Neural crest cell (in vitro differentiated cells): ENCODE results near the gene ABTB2. TPM values are rescaled to one million over a fixed set of nuclear protein-coding genes. Genes with fewer than 3 reads are reported as not detected.

Source experiments
- DNase-seq: peaks from one replicate; pipeline ENCODE4 v3.0.0; 2021; ENCODE audit warnings: low read depth, mixed read lengths, low spot score
- H3K27ac Mint-ChIP-seq: one replicate; pipeline ENCODE4 v1.8.0; 2021; ENCODE audit warnings: mild to moderate bottlenecking, mixed read lengths; ENCODE audit not compliant: unreplicated experiment
- H3K27me3 Mint-ChIP-seq: 2 replicates; pipeline ENCODE4 v1.8.0; 2021; ENCODE audit warnings: low read depth, mild to moderate bottlenecking, mixed read lengths
- H3K36me3 Mint-ChIP-seq: 2 replicates; pipeline ENCODE4 v1.8.0; 2021; ENCODE audit warnings: low read depth, mild to moderate bottlenecking, mixed read lengths
- H3K4me1 Mint-ChIP-seq: 2 replicates; pipeline ENCODE4 v1.8.0; 2021; ENCODE audit warnings: mixed read lengths
- H3K4me3 Mint-ChIP-seq: one replicate; pipeline ENCODE4 v1.8.0; 2021; ENCODE audit warnings: mild to moderate bottlenecking, mixed read lengths
- H3K9me3 Mint-ChIP-seq: 2 replicates; pipeline ENCODE4 v1.8.0; 2021; ENCODE audit warnings: mixed read lengths
- total RNA-seq: library from RNA; stranded (reverse); gene quantifications from 2 replicates; pipeline ENCODE4 v1.2.1, GENCODE V29; 2021
- TF ChIP-seq, protein P1 (sequence below): fragments of 200-600 bp; sonication (generic); conservative IDR thresholded peaks from 2 replicates; pipeline ENCODE4 v1.5.0; 2021; ENCODE audit warnings: antibody characterized with exemption, mild to moderate bottlenecking

The ABTB2 gene
- total RNA-seq, 1 donor from 2014 or later = 3.0 TPM

DNA sequence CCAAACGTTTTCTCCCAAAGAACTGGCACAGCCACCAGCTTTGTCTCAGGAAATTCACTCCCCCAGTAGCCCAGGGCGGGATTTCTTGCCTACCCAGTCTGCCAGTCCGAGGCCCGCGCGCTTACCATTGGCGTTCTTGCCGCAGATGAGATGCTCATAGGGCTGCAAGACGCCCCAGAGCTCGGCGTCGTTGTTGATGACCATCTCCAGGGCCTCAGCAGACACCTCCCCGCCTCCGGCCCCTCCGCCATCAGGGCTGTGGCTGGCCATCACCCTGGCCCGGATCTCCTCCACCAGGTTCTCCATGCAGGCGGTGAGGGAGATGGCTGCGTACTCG, 1.3 kb downstream of the ABTB2 start:
- no peaks in the 10 kb centered on the region for H3K36me3 Mint-ChIP-seq
- H3K4me1 Mint-ChIP-seq = peaks cover 20% of the 10 kb centered on the region
- TF ChIP-seq, protein P1, sequence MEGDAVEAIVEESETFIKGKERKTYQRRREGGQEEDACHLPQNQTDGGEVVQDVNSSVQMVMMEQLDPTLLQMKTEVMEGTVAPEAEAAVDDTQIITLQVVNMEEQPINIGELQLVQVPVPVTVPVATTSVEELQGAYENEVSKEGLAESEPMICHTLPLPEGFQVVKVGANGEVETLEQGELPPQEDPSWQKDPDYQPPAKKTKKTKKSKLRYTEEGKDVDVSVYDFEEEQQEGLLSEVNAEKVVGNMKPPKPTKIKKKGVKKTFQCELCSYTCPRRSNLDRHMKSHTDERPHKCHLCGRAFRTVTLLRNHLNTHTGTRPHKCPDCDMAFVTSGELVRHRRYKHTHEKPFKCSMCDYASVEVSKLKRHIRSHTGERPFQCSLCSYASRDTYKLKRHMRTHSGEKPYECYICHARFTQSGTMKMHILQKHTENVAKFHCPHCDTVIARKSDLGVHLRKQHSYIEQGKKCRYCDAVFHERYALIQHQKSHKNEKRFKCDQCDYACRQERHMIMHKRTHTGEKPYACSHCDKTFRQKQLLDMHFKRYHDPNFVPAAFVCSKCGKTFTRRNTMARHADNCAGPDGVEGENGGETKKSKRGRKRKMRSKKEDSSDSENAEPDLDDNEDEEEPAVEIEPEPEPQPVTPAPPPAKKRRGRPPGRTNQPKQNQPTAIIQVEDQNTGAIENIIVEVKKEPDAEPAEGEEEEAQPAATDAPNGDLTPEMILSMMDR = no peak
- H3K27ac Mint-ChIP-seq = no peak overlapping the region
- no peaks in the 10 kb centered on the region for H3K9me3 Mint-ChIP-seq
- peaks cover 64% of the 10 kb centered on the region for H3K27me3 Mint-ChIP-seq
- peak; percentile 16 for DNase-seq
- H3K4me3 Mint-ChIP-seq = peak overlapping the region; percentile 78

DNA sequence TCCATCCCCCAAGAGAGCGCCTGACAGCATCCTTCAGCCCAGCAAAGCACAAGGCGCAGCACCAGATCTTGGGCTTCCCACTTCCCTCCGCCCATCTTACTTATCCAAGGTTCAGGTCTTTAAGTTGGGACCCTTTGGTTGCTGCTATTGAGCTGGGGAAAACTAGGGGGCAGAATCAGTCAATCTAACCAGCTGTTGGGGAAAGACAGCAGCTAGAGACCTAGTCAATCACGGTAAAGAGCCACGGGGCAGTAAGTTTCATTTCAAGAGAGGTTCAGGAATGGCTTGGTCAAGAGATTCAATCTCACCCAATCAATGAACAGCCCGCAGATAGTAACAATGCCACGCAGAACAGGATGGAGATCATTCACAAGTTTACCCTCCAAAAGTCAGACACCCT, 1.7 kb downstream of the ABTB2 start:
- TF ChIP-seq, protein P1 = no peak
- Mint-ChIP-seq H3K36me3 (no peaks in the 10 kb centered on the region), H3K4me3 (peak overlapping the region; percentile 78), H3K4me1 (peaks cover 20% of the 10 kb centered on the region), H3K9me3 (no peaks in the 10 kb centered on the region), H3K27me3 (peaks cover 62% of the 10 kb centered on the region), H3K27ac (no peak overlapping the region)
- DNase-seq = no peak

DNA sequence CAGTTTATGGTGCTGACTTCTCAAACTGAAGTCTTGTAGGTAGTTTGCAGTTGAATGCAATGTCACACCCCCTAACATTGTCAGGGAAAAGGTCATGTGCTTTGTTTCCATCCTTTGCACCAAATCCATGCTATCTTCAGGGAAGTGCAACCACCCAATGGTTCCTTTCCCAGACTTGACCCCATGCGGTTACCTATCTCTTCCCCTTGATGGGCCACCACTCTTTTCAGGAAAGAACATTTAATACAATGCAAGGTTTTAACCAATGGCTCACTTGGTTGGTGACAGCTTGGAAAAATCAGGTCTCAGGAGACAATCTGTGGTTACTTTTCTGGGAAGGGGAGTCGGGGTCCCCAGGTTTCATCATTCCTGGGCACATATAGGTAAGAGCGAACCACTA, 2.1 kb downstream of the ABTB2 start:
- Mint-ChIP-seq H3K4me1 (peaks cover 20% of the 10 kb centered on the region), H3K4me3 (peak overlapping the region; percentile 78), H3K27ac (no peak overlapping the region), H3K27me3 (peaks cover 58% of the 10 kb centered on the region), H3K36me3 (no peaks in the 10 kb centered on the region), H3K9me3 (no peaks in the 10 kb centered on the region)
- no peak for DNase-seq
- TF ChIP-seq, protein P1 = no peak

DNA sequence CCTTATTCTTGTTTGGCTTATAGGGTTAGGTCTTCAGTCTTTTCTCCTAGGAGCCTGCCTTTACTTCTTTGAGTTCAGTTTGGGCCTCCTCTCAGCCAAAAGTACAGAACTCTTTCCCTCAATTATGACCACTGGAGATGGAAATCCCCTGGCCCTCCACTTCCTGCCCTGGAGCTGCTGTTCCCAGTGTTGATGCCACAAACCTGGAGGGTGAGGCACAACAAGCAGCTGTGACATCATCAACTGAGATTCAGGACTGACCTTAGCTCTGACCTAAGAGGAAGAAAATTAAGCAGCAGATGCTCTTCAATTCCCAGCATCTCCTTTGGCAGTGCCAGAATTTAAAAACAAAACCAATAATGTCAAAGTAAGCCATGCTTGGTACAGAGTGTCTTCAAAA, 3.0 kb downstream of the ABTB2 start:
- TF ChIP-seq, protein P1 = no peak
- H3K27ac Mint-ChIP-seq = no peak overlapping the region
- no peaks in the 10 kb centered on the region for H3K9me3 Mint-ChIP-seq
- DNase-seq = no peak
- peaks cover 51% of the 10 kb centered on the region for H3K27me3 Mint-ChIP-seq
- H3K4me3 Mint-ChIP-seq = peak overlapping the region; percentile 14
- no peaks in the 10 kb centered on the region for H3K36me3 Mint-ChIP-seq
- peaks cover 20% of the 10 kb centered on the region for H3K4me1 Mint-ChIP-seq

DNA sequence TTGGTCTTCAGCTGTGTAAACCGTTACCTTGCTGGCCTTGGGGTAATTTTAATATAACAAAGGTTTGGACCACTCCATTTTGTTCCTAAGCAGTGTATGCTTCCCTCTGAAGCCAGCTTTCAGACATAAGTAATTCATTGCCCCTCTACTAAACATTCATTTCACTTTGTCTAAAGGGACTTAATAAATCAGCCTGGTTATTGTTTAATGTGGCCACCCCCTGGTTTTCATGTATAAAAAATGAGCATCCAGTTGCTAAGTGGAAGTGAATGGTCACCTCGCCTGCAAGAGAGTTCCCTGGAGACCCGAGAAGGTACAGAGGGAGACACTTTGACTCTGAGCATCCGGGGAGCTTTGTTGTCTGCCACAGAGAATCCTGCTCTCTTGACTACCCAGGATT, 3.9 kb downstream of the ABTB2 start:
- no peak overlapping the region for H3K27ac Mint-ChIP-seq
- no peaks in the 10 kb centered on the region for H3K36me3 Mint-ChIP-seq
- H3K27me3 Mint-ChIP-seq = peaks cover 45% of the 10 kb centered on the region
- no peak for DNase-seq
- peaks cover 15% of the 10 kb centered on the region for H3K4me1 Mint-ChIP-seq
- no peaks in the 10 kb centered on the region for H3K9me3 Mint-ChIP-seq
- TF ChIP-seq, protein P1 = no peak
- peak overlapping the region; percentile 68 for H3K4me3 Mint-ChIP-seq
